Mononuclear cell (primary cell): ENCODE data around the gene RIPPLY2. TPM values are rescaled to one million over a fixed set of nuclear protein-coding genes. Genes with fewer than 3 reads are reported as not detected.

Source experiments
- H3K27me3 ChIP-seq: 2 replicates; pipeline ENCODE4 v1.6.0; 2011; ENCODE audit warnings: low read length, control low read depth; ENCODE audit not compliant: insufficient read depth
- H3K4me1 ChIP-seq: 2 replicates; pipeline ENCODE4 v1.5.1; 2011; ENCODE audit warnings: mild to moderate bottlenecking, low read length, control low read depth; ENCODE audit not compliant: insufficient read depth
- H3K4me3 ChIP-seq: 2 replicates; pipeline ENCODE4 v1.5.1; 2011; ENCODE audit warnings: mild to moderate bottlenecking, low read length, moderate library complexity
- H3K9me3 ChIP-seq: 2 replicates; pipeline ENCODE4 v1.5.1; 2011; ENCODE audit warnings: low read depth, mild to moderate bottlenecking, control low read depth, low read length
- total RNA-seq: library from RNA; depleted of rRNA; stranded (reverse); fragments of >200 nt; gene quantifications from one replicate; pipeline ENCODE4 v1.2.3, GENCODE V29; 2012

Gene RIPPLY2
- total RNA-seq, 1 donor, result under 0.01 TPM

DNA sequence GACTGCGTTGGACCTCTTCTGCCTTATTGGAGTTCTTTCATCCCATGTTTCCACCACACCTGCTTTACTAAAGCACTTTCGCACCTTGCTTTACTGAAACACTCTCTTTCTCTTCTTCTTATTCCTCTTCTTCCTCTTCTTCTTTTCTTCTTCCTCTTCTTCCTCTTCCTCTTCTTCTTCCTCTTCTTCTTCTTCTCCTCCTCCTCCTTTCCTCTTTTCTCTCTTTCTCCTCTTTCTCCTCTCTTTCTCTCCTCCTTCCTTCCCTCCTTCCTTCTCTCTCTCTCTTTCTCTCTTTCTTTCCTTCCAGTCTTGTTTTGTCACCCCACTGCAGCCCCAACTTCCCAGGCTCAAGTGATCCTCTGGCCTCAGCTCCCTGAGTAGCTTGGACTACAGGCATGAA, 4.0 kb upstream of the RIPPLY2 start:
- Histone ChIP-seq H3K4me3 (no peak overlapping the region), H3K4me1 (peaks cover 11% of the 10 kb centered on the region), H3K9me3 (no peaks in the 10 kb centered on the region), H3K27me3 (peaks cover 53% of the 10 kb centered on the region)

- no peak overlapping the region for H3K4me3 ChIP-seq
- H3K9me3 ChIP-seq, result no peaks in the 10 kb centered on the region
- peaks cover 11% of the 10 kb centered on the region for H3K4me1 ChIP-seq
- H3K27me3 ChIP-seq, result peaks cover 58% of the 10 kb centered on the region
Observed at GRCh38 chr6:83849610-83850009, 3.5 kb upstream of the RIPPLY2 start.

GRCh38 chr6:83852528-83853177, 507 bp upstream of the RIPPLY2 start:
- Histone ChIP-seq H3K9me3 (no peaks in the 10 kb centered on the region), H3K4me3 (no peak overlapping the region), H3K27me3 (peaks cover 76% of the 10 kb centered on the region), H3K4me1 (peaks cover 11% of the 10 kb centered on the region)

- peaks cover 76% of the 10 kb centered on the region for H3K27me3 ChIP-seq
- H3K4me3 ChIP-seq, result no peak overlapping the region
- no peaks in the 10 kb centered on the region for H3K9me3 ChIP-seq
- peaks cover 14% of the 10 kb centered on the region for H3K4me1 ChIP-seq
Observed at GRCh38 chr6:83854001-83854501, 891 bp downstream of the RIPPLY2 start.

DNA sequence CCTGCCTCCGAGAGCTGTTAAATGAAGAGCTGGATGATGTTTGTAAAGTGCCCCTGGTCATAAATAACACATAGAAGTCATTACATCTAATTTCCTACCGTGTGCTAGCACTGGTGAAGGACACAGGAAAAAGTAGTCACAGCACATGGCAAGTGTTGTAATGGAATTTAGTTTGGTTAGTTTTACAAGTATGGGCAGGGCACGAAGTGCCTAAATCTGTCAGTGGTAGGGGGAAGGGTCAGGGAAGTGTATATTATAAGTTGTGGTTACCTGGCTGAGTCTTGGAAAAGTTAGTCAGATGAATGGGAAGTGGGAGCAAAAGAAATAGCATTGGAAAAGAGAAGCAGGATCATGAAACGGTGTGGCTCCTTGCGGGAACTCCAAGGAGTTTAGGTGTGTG, 1.6 kb downstream of the RIPPLY2 start:
- H3K9me3 ChIP-seq, result no peaks in the 10 kb centered on the region
- no peak overlapping the region for H3K4me3 ChIP-seq
- peaks cover 16% of the 10 kb centered on the region for H3K4me1 ChIP-seq
- H3K27me3 ChIP-seq, result peaks cover 72% of the 10 kb centered on the region

- Histone ChIP-seq H3K4me1 (peaks cover 24% of the 10 kb centered on the region), H3K4me3 (peak within 1 kb of the TSS; percentile 89), H3K27me3 (peaks cover 23% of the 10 kb centered on the region), H3K9me3 (no peaks in the 10 kb centered on the region)
Observed at GRCh38 chr6:83859410-83860358, 6.5 kb downstream of the RIPPLY2 start, which contains the start of gene CYB5R4. Gene CYB5R4 (plus strand): TSS chr6:83859689. CDS start chr6:83859783, 94 bp downstream.

DNA sequence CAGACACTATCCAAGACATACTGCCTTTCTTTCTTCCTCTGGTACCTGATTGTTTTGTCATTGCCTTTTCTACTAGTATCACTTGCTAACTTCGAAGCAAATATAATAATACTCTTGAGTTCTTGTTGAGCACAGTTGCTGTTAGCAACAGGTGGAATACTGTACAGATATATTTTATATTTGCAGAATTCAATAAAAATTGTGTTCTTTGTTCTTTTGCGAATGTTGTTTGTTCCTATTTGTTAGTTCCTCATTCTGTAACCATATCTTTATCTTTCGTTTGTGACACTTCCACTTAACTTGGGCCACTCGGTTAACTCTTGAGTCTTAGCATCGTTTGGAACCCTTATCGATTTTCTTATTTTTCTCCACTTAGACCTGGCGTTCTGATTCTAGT, 7.2 kb downstream of the RIPPLY2 start:
- H3K9me3 ChIP-seq, result no peaks in the 10 kb centered on the region
- peak overlapping the region; percentile 89 for H3K4me3 ChIP-seq
- H3K27me3 ChIP-seq, result peaks cover 16% of the 10 kb centered on the region
- H3K4me1 ChIP-seq, result peaks cover 24% of the 10 kb centered on the region

DNA sequence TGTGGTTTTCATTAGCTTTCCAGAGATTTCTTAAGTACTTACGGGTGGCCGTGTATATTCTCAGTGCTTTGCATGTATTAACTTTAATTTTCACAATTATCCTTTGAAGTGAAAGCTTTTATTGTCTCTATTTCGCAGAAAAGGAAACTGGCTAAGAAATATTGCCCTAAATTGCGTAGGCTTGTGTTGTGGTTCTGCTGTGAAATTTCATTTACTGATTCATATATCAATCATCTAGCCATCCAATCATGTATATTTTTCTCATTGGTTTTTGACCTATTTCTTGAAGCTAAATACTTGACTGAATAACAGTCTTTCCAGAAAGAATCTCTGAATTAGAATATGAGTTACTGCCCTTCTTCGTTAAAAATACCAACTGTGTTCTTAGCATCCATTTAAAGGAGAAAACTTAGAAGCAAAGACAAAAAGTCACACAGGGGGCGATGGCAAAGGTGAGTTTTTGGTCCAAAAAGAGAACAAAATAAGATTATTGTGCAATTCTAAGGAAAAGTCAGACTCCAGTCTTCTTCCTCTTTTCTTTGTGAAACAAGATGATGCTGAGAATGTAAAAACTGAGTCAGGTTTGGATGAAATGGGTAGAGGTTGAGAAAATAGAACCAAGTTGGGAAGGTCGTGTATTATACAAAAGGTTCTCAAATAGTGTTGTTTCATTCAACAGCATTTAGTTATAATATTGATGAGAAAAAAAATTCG, 7.8 kb downstream of the RIPPLY2 start:
- Histone ChIP-seq H3K9me3 (no peaks in the 10 kb centered on the region), H3K27me3 (peaks cover 11% of the 10 kb centered on the region), H3K4me1 (peaks cover 24% of the 10 kb centered on the region), H3K4me3 (peak overlapping the region; percentile 89)

DNA sequence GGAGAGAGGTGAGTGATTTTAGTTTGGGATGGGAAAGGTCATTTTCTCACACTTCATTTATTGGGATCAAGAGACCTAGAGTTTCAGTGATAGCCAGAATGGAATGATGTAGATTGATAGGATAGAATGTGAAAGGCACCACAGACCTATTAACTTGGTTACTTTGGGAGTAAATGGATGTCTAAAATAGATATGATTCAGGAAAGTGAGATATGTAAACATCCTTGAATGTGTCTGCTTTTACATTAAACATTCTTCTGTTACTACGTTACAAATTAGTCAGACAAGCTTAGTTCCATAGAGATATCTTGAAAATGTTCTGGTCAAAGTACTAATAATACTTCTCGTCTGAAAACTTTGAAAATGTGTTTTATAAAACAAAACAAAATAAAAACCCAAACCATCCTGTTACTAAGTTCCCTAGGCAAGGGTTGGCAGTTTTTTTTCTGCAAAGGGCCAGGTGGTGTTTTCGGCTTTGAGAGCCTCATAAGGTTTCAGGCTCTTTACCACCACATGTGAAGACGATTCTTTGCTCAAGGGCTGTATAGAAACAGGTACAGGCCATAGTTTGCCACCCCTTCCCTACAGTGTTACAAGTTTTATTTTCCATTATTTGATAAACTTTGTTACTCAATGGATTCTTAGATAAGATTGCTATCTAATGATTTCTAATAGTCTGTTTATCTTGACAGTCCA, 9.8 kb downstream of the RIPPLY2 start:
- Histone ChIP-seq H3K9me3 (no peaks in the 10 kb centered on the region), H3K4me3 (no peak overlapping the region), H3K27me3 (no peaks in the 10 kb centered on the region), H3K4me1 (peaks cover 33% of the 10 kb centered on the region)

DNA sequence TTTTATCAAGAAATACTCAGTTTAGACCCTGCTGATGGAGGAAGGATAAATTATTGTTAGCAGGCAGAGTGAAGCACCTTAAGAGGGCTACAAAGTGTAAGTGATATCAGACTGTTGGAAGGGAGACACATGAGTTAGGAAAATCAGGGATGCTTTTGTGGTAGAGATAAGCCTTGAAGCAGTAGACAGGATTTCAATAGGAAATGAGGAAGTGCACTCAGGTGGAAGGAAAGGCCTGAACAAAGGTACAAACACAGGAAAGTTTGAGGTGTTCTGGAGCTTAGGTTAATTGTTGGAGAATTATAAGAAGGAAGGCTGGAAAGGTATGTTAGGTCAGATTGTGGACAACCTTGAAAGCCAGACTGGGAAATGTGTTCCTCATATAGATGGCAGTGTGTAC, 13.9 kb downstream of the RIPPLY2 start:
- H3K4me3 ChIP-seq, result no peak overlapping the region
- no peaks in the 10 kb centered on the region for H3K9me3 ChIP-seq
- no peaks in the 10 kb centered on the region for H3K27me3 ChIP-seq
- H3K4me1 ChIP-seq, result peaks cover 10% of the 10 kb centered on the region

- Histone ChIP-seq H3K4me1 (peaks cover 10% of the 10 kb centered on the region), H3K27me3 (no peaks in the 10 kb centered on the region), H3K4me3 (no peak overlapping the region), H3K9me3 (no peaks in the 10 kb centered on the region)
Observed at GRCh38 chr6:83867527-83868161, 14.5 kb downstream of the RIPPLY2 start.

- Histone ChIP-seq H3K4me1 (peaks cover 16% of the 10 kb centered on the region), H3K27me3 (no peaks in the 10 kb centered on the region), H3K9me3 (no peaks in the 10 kb centered on the region), H3K4me3 (no peak overlapping the region)
Observed at GRCh38 chr6:83868639-83869038, 15.5 kb downstream of the RIPPLY2 start.

- Histone ChIP-seq H3K9me3 (no peaks in the 10 kb centered on the region), H3K4me1 (peaks cover 18% of the 10 kb centered on the region), H3K27me3 (no peaks in the 10 kb centered on the region), H3K4me3 (no peak overlapping the region)
Observed at GRCh38 chr6:83870649-83871048, 17.5 kb downstream of the RIPPLY2 start.
